ENCODE data around the gene PRAMEF7.
"Not testable (repeated sequence)": the region's sequence is repeated elsewhere in the genome, so short reads cannot be mapped to it uniquely, and the experiment has no call there.

PRAMEF7 gene

GRCh38 chr1:12916310-12916709 lies at the start of gene PRAMEF7:
Gene PRAMEF7 (plus strand): TSS chr1:12916610. CDS start chr1:12917693, 1,083 bp downstream.
- DNase-seq (ENCODE audit: low read depth in 3 of 3) = not testable (repeated sequence)

DNA sequence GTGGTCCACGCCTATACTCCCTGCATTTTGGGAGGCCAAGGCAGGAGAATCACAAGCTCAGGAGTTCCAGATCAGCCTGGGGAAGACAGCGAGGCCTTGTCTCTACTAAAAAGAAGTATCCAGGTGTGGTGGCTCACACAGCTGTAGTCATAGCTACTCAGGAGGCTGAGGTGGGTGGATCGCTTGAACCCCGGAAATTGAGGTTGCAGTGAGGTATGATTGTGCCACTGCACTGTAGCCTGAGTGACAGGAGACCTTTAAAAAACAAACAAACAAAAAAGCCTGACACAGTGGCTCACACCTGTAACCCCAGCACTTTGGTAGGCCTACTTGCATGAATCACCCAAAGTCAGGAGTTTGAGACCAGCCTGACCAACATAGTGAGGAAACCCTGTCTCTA lies 38.0 kb upstream of the PRAMEF7 start:
- not testable (repeated sequence) for DNase-seq (ENCODE audit: low read depth in 3 of 3)

DNA sequence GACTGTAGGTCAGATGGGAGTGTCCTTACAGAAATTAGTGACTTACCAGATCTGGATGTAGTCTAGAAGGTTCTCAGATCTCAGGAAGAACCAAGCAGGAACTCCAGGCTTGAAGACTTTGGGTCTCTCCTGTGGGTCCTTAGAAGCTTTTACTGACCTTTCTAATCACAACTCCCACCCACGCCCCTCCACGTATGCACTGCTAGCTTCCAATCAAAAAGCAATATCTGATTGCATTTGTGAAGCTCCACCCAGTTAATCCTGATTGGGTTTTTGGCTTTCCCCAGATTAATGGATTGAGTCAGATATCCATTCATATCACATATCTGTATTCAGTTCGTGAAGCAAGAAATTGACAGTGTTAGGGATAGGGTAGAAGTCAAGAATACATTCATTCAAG lies 30.3 kb upstream of the PRAMEF7 start, which contains the start of gene PRAMEF4:
Gene PRAMEF4 (minus strand): TSS at position 101 of the 400 bp plus-strand sequence. CDS start 2,807 bp downstream, outside the sequence.
- not testable (repeated sequence) for DNase-seq (ENCODE audit: low read depth in 3 of 3)

GRCh38 chr1:12898170-12898569 lies 18.2 kb upstream of the PRAMEF7 start, which contains the start of gene PRAMEF10:
Gene PRAMEF10 (minus strand): TSS chr1:12898270. CDS start chr1:12895847, 2,423 bp downstream.
- DNase-seq (ENCODE audit: low read depth in 3 of 3) = not testable (repeated sequence)

GRCh38 chr1:12899186-12899585 lies 17.2 kb upstream of the PRAMEF7 start:
- DNase-seq (ENCODE audit: low read depth in 3 of 3) = not testable (repeated sequence)

GRCh38 chr1:12903793-12904572 lies 12.4 kb upstream of the PRAMEF7 start:
- not testable (repeated sequence) for DNase-seq (ENCODE audit: low read depth in 3 of 3)

GRCh38 chr1:12921749-12922148 lies 5.3 kb downstream of the PRAMEF7 start:
- DNase-seq (ENCODE audit: low read depth in 3 of 3) = not testable (repeated sequence)

GRCh38 chr1:12924368-12924767 lies 8.0 kb downstream of the PRAMEF7 start:
- DNase-seq (ENCODE audit: low read depth in 3 of 3) = not testable (repeated sequence)

GRCh38 chr1:12947480-12947879 lies 31.1 kb downstream of the PRAMEF7 start, which contains the start of gene PRAMEF6:
Gene PRAMEF6 (minus strand): TSS chr1:12947580. CDS start chr1:12942518, 5,062 bp downstream.
- DNase-seq (ENCODE audit: low read depth in 3 of 3) = not testable (repeated sequence)

Measured in stimulated activated CD4-positive, alpha-beta T cell treated with anti-CD3 and anti-CD28 coated beads, TNF-alpha, amount 100 ng/mL, for 24 hours (primary cell).